HG03066 (cell line): ENCODE data around the gene TMEM132C.
"Not testable (repeated sequence)": the region's sequence is repeated elsewhere in the genome, so short reads cannot be mapped to it uniquely, and the experiment has no call there.

Experiments
- ATAC-seq: cut with Tn5 transposase; IDR thresholded peaks from one replicate; pipeline ENCODE4 v1.9.1; 2021; ENCODE audit warnings: low read depth; ENCODE audit not compliant: unreplicated experiment

TMEM132C gene

GRCh38 chr12:128267131-128267622, at the start of gene TMEM132C:
Gene TMEM132C (plus strand): TSS chr12:128267170. CDS start chr12:128267403, 233 bp downstream.
- ATAC-seq = no peak

- no peak for ATAC-seq
Measured at GRCh38 chr12:128224226-128224625, 42.7 kb upstream of the TMEM132C start.

GRCh38 chr12:128228581-128228980, 38.4 kb upstream of the TMEM132C start:
- no peak for ATAC-seq

- no peak for ATAC-seq
Measured at GRCh38 chr12:128235635-128236417, 31.1 kb upstream of the TMEM132C start.

- ATAC-seq = no peak
Measured at GRCh38 chr12:128236525-128236924, 30.4 kb upstream of the TMEM132C start.

GRCh38 chr12:128240745-128241144, 26.2 kb upstream of the TMEM132C start:
- no peak for ATAC-seq

- no peak for ATAC-seq
Measured at GRCh38 chr12:128245121-128245520, 21.8 kb upstream of the TMEM132C start.

GRCh38 chr12:128245905-128246304, 21.1 kb upstream of the TMEM132C start:
- ATAC-seq = no peak

GRCh38 chr12:128250096-128250495, 16.9 kb upstream of the TMEM132C start:
- no peak for ATAC-seq

- ATAC-seq = not testable (repeated sequence)
Measured at GRCh38 chr12:128253829-128254228, 13.1 kb upstream of the TMEM132C start.

GRCh38 chr12:128258866-128259555, 8.0 kb upstream of the TMEM132C start:
- ATAC-seq = no peak

- ATAC-seq = no peak
Measured at GRCh38 chr12:128259556-128260070, 7.4 kb upstream of the TMEM132C start.

GRCh38 chr12:128261757-128262156, 5.2 kb upstream of the TMEM132C start:
- ATAC-seq = no peak

GRCh38 chr12:128265566-128265965, 1.4 kb upstream of the TMEM132C start:
- ATAC-seq = no peak

- ATAC-seq = no peak
Measured at GRCh38 chr12:128266086-128266485, 884 bp upstream of the TMEM132C start.

GRCh38 chr12:128266541-128267130, 334 bp upstream of the TMEM132C start:
- no peak for ATAC-seq

GRCh38 chr12:128267651-128268378, 845 bp downstream of the TMEM132C start:
- no peak for ATAC-seq

GRCh38 chr12:128268379-128268995, 1.5 kb downstream of the TMEM132C start:
- ATAC-seq = no peak

GRCh38 chr12:128269181-128269591, 2.2 kb downstream of the TMEM132C start:
- no peak for ATAC-seq

- no peak for ATAC-seq
Measured at GRCh38 chr12:128276471-128276870, 9.5 kb downstream of the TMEM132C start.
